GM21786 (cell line): Measurements from ENCODE around the gene TAS2R8.
"Not testable (repeated sequence)": the region's sequence is repeated elsewhere in the genome, so short reads cannot be mapped to it uniquely, and the experiment has no call there.

ENCODE experiments used
- ATAC-seq: cut with Tn5 transposase; IDR thresholded peaks from one replicate; pipeline ENCODE4 v1.9.1; 2021; ENCODE audit not compliant: unreplicated experiment

The TAS2R8 gene

GRCh38 chr12:10807186-10807585, at the start of gene TAS2R8:
TSS of gene TAS2R8 (minus strand) at chr12:10807286. CDS start at chr12:10806980, 306 bp downstream.
- ATAC-seq: no peak

GRCh38 chr12:10855807-10856206, 48.7 kb upstream of the TAS2R8 start:
- ATAC-seq: no peak

- no peak for ATAC-seq
Measured at GRCh38 chr12:10853776-10854175, 46.7 kb upstream of the TAS2R8 start.

- no peak for ATAC-seq
Measured at GRCh38 chr12:10851243-10851858, 44.3 kb upstream of the TAS2R8 start.

- no peak for ATAC-seq
Measured at GRCh38 chr12:10849425-10849878, 42.4 kb upstream of the TAS2R8 start, which contains the start of gene PRR4. TSS of gene PRR4 (minus strand) at chr12:10849475. CDS start at chr12:10849437, 38 bp downstream.

GRCh38 chr12:10847744-10848143, 40.7 kb upstream of the TAS2R8 start:
- ATAC-seq: no peak

GRCh38 chr12:10842862-10843261, 35.8 kb upstream of the TAS2R8 start:
- no peak for ATAC-seq

GRCh38 chr12:10838461-10838860, 31.4 kb upstream of the TAS2R8 start:
- no peak for ATAC-seq

- no peak for ATAC-seq
Measured at GRCh38 chr12:10829994-10830393, 22.9 kb upstream of the TAS2R8 start.

- no peak for ATAC-seq
Measured at GRCh38 chr12:10826258-10826657, 19.2 kb upstream of the TAS2R8 start, which contains the start of gene TAS2R10. TSS of gene TAS2R10 (minus strand) at chr12:10826358. CDS start at chr12:10826269, 89 bp downstream.

GRCh38 chr12:10824957-10825356, 17.9 kb upstream of the TAS2R8 start:
- no peak for ATAC-seq

GRCh38 chr12:10811883-10812536, 4.9 kb upstream of the TAS2R8 start:
- no peak for ATAC-seq

GRCh38 chr12:10810068-10810467, 3.0 kb upstream of the TAS2R8 start, which contains the start of gene TAS2R9:
TSS of gene TAS2R9 (minus strand) at chr12:10810168. CDS start at chr12:10810075, 93 bp downstream.
- ATAC-seq: no peak

- no peak for ATAC-seq
Measured at GRCh38 chr12:10802587-10802986, 4.5 kb downstream of the TAS2R8 start, which contains the start of gene TAS2R7. TSS of gene TAS2R7 (minus strand) at chr12:10802627. CDS start at chr12:10802570, 57 bp downstream.

- ATAC-seq: no peak
Measured at GRCh38 chr12:10801741-10802140, 5.3 kb downstream of the TAS2R8 start.

GRCh38 chr12:10794222-10794621, 12.9 kb downstream of the TAS2R8 start:
- no peak for ATAC-seq

GRCh38 chr12:10791769-10792168, 15.3 kb downstream of the TAS2R8 start:
- ATAC-seq: not testable (repeated sequence)

- no peak for ATAC-seq
Measured at GRCh38 chr12:10783252-10783651, 23.8 kb downstream of the TAS2R8 start.

- ATAC-seq: no peak
Measured at GRCh38 chr12:10779103-10779502, 28.0 kb downstream of the TAS2R8 start.

- no peak for ATAC-seq
Measured at GRCh38 chr12:10771132-10771733, 35.9 kb downstream of the TAS2R8 start.

GRCh38 chr12:10759657-10760056, 47.4 kb downstream of the TAS2R8 start:
- no peak for ATAC-seq

GRCh38 chr12:10756194-10756593, 50.9 kb downstream of the TAS2R8 start:
- no peak for ATAC-seq
